PC-3 (cell line): ENCODE results near the gene MAML2. TPM values are rescaled to one million over a fixed set of nuclear protein-coding genes. Genes with fewer than 3 reads are reported as not detected.

ENCODE experiments used
- ATAC-seq: fragments of 200-7000 bp; cut with Tn5 transposase; 2 replicates; pipeline ENCODE4 v1.9.1; 2020; ENCODE audit warnings: mild to moderate bottlenecking, moderate library complexity
- BruUV-seq: library from RNA; stranded (reverse); fragments of 400-500 nt; replicated peaks from 2 replicates; lab custom pipeline; 2021; lab: Mats Ljungman, UMichigan
- CTCF ChIA-PET: fragments of 300-600 bp; sonication (Branson Sonifier 250); formaldehyde crosslinking; loops from one replicate; lab custom pipeline; 2022; ENCODE audit warnings: antibody characterized with exemption; lab: Charles Lee
- POLR2A ChIA-PET: fragments of 300-600 bp; sonication (Branson Sonifier 250); formaldehyde crosslinking; loops from one replicate; lab custom pipeline; 2022; ENCODE audit warnings: antibody characterized with exemption; ENCODE audit not compliant: unreplicated experiment; lab: Charles Lee
- DNase-seq: peaks from one replicate; pipeline ENCODE4 v3.0.0-alpha.2; 2015
- H2AFZ ChIP-seq: fragments of 300-600 bp; sonication (generic); 2 replicates; pipeline ENCODE4 v1.6.0; 2016; ENCODE audit warnings: antibody characterized with exemption, low read length
- H3F3A ChIP-seq: fragments of 300-600 bp; sonication (generic); one replicate; pipeline ENCODE4 v1.6.0; 2017; ENCODE audit warnings: antibody characterized with exemption, low read length, control low read depth, mild to moderate bottlenecking; ENCODE audit not compliant: unreplicated experiment
- H3K27ac ChIP-seq: fragments of 300-600 bp; sonication (generic); 2 replicates; pipeline ENCODE4 v1.5.1; 2016; ENCODE audit warnings: mild to moderate bottlenecking, low read length
- H3K27me3 ChIP-seq: fragments of 300-600 bp; sonication (generic); 2 replicates; pipeline ENCODE4 v1.6.1; 2016; ENCODE audit warnings: low read length, mixed read lengths
- H3K36me3 ChIP-seq: fragments of 300-600 bp; sonication (generic); 2 replicates; pipeline ENCODE4 v1.6.1; 2016; ENCODE audit warnings: low read depth, mixed run types, low read length, mixed read lengths
- H3K4me1 ChIP-seq: fragments of 300-600 bp; sonication (generic); 2 replicates; pipeline ENCODE4 v1.5.1; 2016; ENCODE audit warnings: low read length; ENCODE audit not compliant: insufficient read depth
- H3K4me2 ChIP-seq: fragments of 300-600 bp; sonication (generic); 2 replicates; pipeline ENCODE4 v1.6.0; 2016; ENCODE audit warnings: low read length
- H3K4me3 ChIP-seq: fragments of 300-600 bp; sonication (generic); 2 replicates; pipeline ENCODE4 v1.5.1; 2016; ENCODE audit warnings: mild to moderate bottlenecking, low read length, mixed read lengths
- H3K79me2 ChIP-seq: fragments of 300-600 bp; sonication (generic); 2 replicates; pipeline ENCODE4 v1.6.1; 2017; ENCODE audit warnings: low read length, mixed read lengths
- H3K9ac ChIP-seq: fragments of 300-600 bp; sonication (generic); 2 replicates; pipeline ENCODE4 v1.6.0; 2016; ENCODE audit warnings: mild to moderate bottlenecking, low read length
- H3K9me2 ChIP-seq: fragments of 300-600 bp; sonication (generic); replicated peaks from 2 replicates; pipeline ENCODE4 v1.6.1; 2016; ENCODE audit warnings: mixed run types, low read length, mixed read lengths
- H3K9me3 ChIP-seq: fragments of 300-600 bp; sonication (generic); 2 replicates; pipeline ENCODE4 v1.6.1; 2016; ENCODE audit warnings: low read length, mixed read lengths
- H4K20me1 ChIP-seq: fragments of 300-600 bp; sonication (generic); 2 replicates; pipeline ENCODE4 v1.6.1; 2016; ENCODE audit warnings: low read length, mixed read lengths
- EZH2 ChIP-seq: fragments of 300-600 bp; sonication (generic); IDR thresholded peaks from one replicate; pipeline ENCODE4 v1.6.1; 2017; ENCODE audit warnings: antibody characterized with exemption, mild to moderate bottlenecking, low read length; ENCODE audit not compliant: unreplicated experiment
- EZH2phosphoT487 ChIP-seq: fragments of 300-600 bp; sonication (generic); IDR thresholded peaks from 2 replicates; pipeline ENCODE4 v1.6.1; 2018; ENCODE audit warnings: mild to moderate bottlenecking, antibody characterized with exemption, low read length, borderline replicate concordance
- intact Hi-C: fragments of 100-400 bp; cut with micrococcal nuclease; formaldehyde crosslinking; loops from 2 replicates; pipeline ENCODE4 v1.9.0; 2023
- total RNA-seq: library from RNA; depleted of rRNA; stranded (reverse); fragments of >200 nt; gene quantifications from 2 replicates; pipeline ENCODE4 v1.2.3, GENCODE V29; 2014
- TF ChIP-seq, protein P1 (sequence below): fragments of 300-600 bp; sonication (generic); conservative IDR thresholded peaks from 2 replicates; pipeline ENCODE4 v1.5.1; 2017; ENCODE audit warnings: antibody characterized with exemption, low read depth, mild to moderate bottlenecking, low read length

Gene MAML2
- total RNA-seq, 1 experiment from 2014 or later = 10.9 TPM

- no peak for TF ChIP-seq EZH2phosphoT487
- TF ChIP-seq EZH2 = no peak
- TF ChIP-seq, protein P1, sequence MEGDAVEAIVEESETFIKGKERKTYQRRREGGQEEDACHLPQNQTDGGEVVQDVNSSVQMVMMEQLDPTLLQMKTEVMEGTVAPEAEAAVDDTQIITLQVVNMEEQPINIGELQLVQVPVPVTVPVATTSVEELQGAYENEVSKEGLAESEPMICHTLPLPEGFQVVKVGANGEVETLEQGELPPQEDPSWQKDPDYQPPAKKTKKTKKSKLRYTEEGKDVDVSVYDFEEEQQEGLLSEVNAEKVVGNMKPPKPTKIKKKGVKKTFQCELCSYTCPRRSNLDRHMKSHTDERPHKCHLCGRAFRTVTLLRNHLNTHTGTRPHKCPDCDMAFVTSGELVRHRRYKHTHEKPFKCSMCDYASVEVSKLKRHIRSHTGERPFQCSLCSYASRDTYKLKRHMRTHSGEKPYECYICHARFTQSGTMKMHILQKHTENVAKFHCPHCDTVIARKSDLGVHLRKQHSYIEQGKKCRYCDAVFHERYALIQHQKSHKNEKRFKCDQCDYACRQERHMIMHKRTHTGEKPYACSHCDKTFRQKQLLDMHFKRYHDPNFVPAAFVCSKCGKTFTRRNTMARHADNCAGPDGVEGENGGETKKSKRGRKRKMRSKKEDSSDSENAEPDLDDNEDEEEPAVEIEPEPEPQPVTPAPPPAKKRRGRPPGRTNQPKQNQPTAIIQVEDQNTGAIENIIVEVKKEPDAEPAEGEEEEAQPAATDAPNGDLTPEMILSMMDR = no peak
- intact Hi-C loops = no loop called here
- no peaks in the 10 kb centered on the region for H3K27me3 ChIP-seq
- H3K4me3 ChIP-seq = no peak overlapping the region
- no peaks in the 10 kb centered on the region for H3K9me3 ChIP-seq
- 0 out of 2 replicates have a peak, but pooled peaks cover 3% of the 10 kb centered on the region for H3K36me3 ChIP-seq
- no peak overlapping the region for H3K4me2 ChIP-seq
- no peak overlapping the region for H3K27ac ChIP-seq
- H3K9ac ChIP-seq = no peak overlapping the region
- H3K79me2 ChIP-seq = no peaks in the 10 kb centered on the region
- H4K20me1 ChIP-seq = no peaks in the 10 kb centered on the region
- no peak for ATAC-seq
- BruUV-seq = no TSS peak
- CTCF ChIA-PET = no interaction called here
- DNase-seq = no peak
- no peaks in the 10 kb centered on the region for H3K9me2 ChIP-seq
- H3K4me1 ChIP-seq = peaks cover 6% of the 10 kb centered on the region
- H2AFZ ChIP-seq = no peak overlapping the region
- POLR2A ChIA-PET = no interaction called here
- H3F3A ChIP-seq = no peaks in the 10 kb centered on the region
These were observed 148.2 kb downstream of the MAML2 start for GRCh38 chr11:96194581-96195374.

DNA sequence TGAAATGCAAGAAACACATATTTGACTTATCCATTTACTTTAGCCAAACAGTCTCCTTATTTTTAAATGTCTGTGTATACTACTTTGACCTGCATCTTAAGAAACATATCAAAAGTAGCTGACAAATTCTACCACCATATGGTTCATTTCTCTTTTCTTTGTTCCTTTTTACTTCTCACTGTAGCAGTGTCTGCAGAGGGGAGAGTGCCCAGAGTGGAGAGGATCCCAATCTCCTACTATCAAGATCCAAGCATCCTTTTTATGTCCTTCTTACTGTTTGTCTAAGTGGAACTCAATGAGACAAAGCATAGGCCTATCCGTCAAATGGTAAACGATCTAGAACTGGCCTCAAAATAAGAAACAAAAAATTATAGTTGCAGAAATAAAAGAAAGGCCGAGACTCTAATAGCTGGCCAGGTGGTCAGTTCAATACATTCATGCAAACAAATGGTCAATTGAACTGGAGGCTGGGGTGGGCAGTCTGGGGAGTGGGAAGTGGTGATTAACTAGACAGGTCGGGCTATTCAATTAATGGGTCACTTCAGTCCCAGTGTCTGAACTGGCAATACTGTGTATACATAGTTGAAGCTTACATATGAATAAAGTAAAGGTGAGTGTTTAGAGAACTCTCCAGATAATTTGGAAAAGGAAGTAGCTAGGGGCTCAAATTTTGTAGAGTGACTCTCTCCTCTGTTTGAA lies 149.1 kb downstream of the MAML2 start:
- H3K79me2 ChIP-seq = no peaks in the 10 kb centered on the region
- no peaks in the 10 kb centered on the region for H3F3A ChIP-seq
- H4K20me1 ChIP-seq = no peaks in the 10 kb centered on the region
- ATAC-seq (no peak), DNase-seq (no peak)
- CTCF ChIA-PET = no interaction called here
- intact Hi-C loops = no loop called here
- H3K36me3 ChIP-seq = 0 out of 2 replicates have a peak, but pooled peaks cover 3% of the 10 kb centered on the region
- H3K27me3 ChIP-seq = no peaks in the 10 kb centered on the region
- no peaks in the 10 kb centered on the region for H3K9me3 ChIP-seq
- TF ChIP-seq EZH2 (no peak), EZH2phosphoT487 (no peak)
- TF ChIP-seq, protein P1 = no peak
- H3K4me1 ChIP-seq = peaks cover 2% of the 10 kb centered on the region
- BruUV-seq = no TSS peak
- H3K9me2 ChIP-seq = no peaks in the 10 kb centered on the region
- no peak overlapping the region for H2AFZ ChIP-seq
- H3K9ac ChIP-seq = no peak overlapping the region
- no peak overlapping the region for H3K27ac ChIP-seq
- H3K4me2 ChIP-seq = no peak overlapping the region
- POLR2A ChIA-PET = no interaction called here
- H3K4me3 ChIP-seq = no peak overlapping the region

DNA sequence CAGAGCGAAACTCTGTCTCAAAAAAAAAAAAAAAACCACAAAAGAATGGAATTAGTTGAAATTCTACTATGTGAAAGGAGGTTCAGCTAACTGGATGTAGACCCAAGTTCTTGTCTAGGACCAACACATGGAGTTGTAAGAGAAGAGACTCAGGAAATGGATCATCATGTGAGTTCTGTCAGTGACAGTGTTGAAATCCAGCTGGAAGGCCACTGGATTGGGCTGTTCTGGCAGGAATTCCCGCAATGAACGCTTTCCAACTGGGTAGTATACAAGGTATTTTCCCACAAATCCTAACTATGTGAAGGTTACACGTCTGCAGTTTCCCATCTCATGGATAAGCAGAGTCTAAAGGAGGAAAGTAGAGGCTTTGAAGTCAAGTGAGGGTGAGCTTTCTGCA lies 151.2 kb downstream of the MAML2 start:
- Histone ChIP-seq H3K27me3 (no peaks in the 10 kb centered on the region), H3K4me2 (no peak overlapping the region), H3K9me3 (no peaks in the 10 kb centered on the region), H3K4me3 (no peak overlapping the region), H3K36me3 (no peaks in the 10 kb centered on the region), H3K27ac (no peak overlapping the region), H2AFZ (no peak overlapping the region), H3K9me2 (no peaks in the 10 kb centered on the region), H3K79me2 (no peaks in the 10 kb centered on the region), H4K20me1 (no peaks in the 10 kb centered on the region), H3F3A (no peaks in the 10 kb centered on the region), H3K4me1 (peaks cover 24% of the 10 kb centered on the region), H3K9ac (no peak overlapping the region)
- DNase-seq = no peak
- BruUV-seq = no TSS peak
- CTCF ChIA-PET = no interaction called here
- no peak for TF ChIP-seq EZH2phosphoT487
- TF ChIP-seq, protein P1 = no peak
- no peak for TF ChIP-seq EZH2
- no peak for ATAC-seq
- POLR2A ChIA-PET = no interaction called here
- intact Hi-C loops = no loop called here
